GM19023 (cell line): Measurements from ENCODE around the gene RFTN1.
A peak's percentile ranks its signal among the peaks of the same experiment; 100 is the strongest.

Source experiments
- ATAC-seq: cut with Tn5 transposase; IDR thresholded peaks from one replicate; pipeline ENCODE4 v1.9.1; 2021; ENCODE audit warnings: mild to moderate bottlenecking, moderate library complexity; ENCODE audit not compliant: unreplicated experiment

Gene RFTN1

GRCh38 chr3:16513141-16514020 lies at the start of gene RFTN1:
TSS of gene RFTN1 (minus strand) at chr3:16513699. CDS start at chr3:16493869, 19,830 bp downstream.
- peak; percentile 13 for ATAC-seq

- ATAC-seq = no peak
Observed at GRCh38 chr3:16559653-16560365, 46.3 kb upstream of the RFTN1 start.

GRCh38 chr3:16554126-16554525 lies 40.6 kb upstream of the RFTN1 start:
- ATAC-seq = no peak

GRCh38 chr3:16552757-16553156 lies 39.3 kb upstream of the RFTN1 start:
- no peak for ATAC-seq

- no peak for ATAC-seq
Observed at GRCh38 chr3:16551342-16551976, 38.0 kb upstream of the RFTN1 start.

- ATAC-seq = peak; percentile 72
Observed at GRCh38 chr3:16550676-16551341, 37.3 kb upstream of the RFTN1 start.

GRCh38 chr3:16550305-16550675 lies 36.8 kb upstream of the RFTN1 start:
- peak; percentile 25 for ATAC-seq

- no peak for ATAC-seq
Observed at GRCh38 chr3:16548721-16549120, 35.2 kb upstream of the RFTN1 start.

GRCh38 chr3:16547561-16548357 lies 34.3 kb upstream of the RFTN1 start:
- no peak for ATAC-seq

GRCh38 chr3:16546186-16547010 lies 32.9 kb upstream of the RFTN1 start:
- no peak for ATAC-seq

- ATAC-seq = no peak
Observed at GRCh38 chr3:16545413-16546185, 32.1 kb upstream of the RFTN1 start.

- ATAC-seq = no peak
Observed at GRCh38 chr3:16543242-16543864, 29.9 kb upstream of the RFTN1 start.

- no peak for ATAC-seq
Observed at GRCh38 chr3:16538507-16538906, 25.0 kb upstream of the RFTN1 start.

- no peak for ATAC-seq
Observed at GRCh38 chr3:16536996-16537395, 23.5 kb upstream of the RFTN1 start.

- no peak for ATAC-seq
Observed at GRCh38 chr3:16536344-16536663, 22.8 kb upstream of the RFTN1 start.

- no peak for ATAC-seq
Observed at GRCh38 chr3:16534640-16535262, 21.3 kb upstream of the RFTN1 start.

- ATAC-seq = no peak
Observed at GRCh38 chr3:16533928-16534574, 20.6 kb upstream of the RFTN1 start.
